SH-SY5Y (cell line): Measurements from ENCODE around the gene SNX5.

Experiments
- GATA2 ChIP-seq: IDR thresholded peaks from 2 replicates; pipeline ENCODE4 v1.6.1; 2011; ENCODE audit warnings: mild to moderate bottlenecking, low read depth, low read length
- GATA3 ChIP-seq: IDR thresholded peaks from 2 replicates; pipeline ENCODE4 v1.6.1; 2011; ENCODE audit warnings: low read depth, mild to moderate bottlenecking, low read length, moderate library complexity

GRCh38 chr20:17912916-17913315, 55.7 kb downstream of the SNX5 start:
- no peak for TF ChIP-seq GATA3
- TF ChIP-seq GATA2, result no peak
